Activated T-cell treated with anti-CD3 and anti-CD28 coated beads for 4 hours (primary cell): ENCODE results near the gene PEX26.
"Not testable (repeated sequence)": the region's sequence is repeated elsewhere in the genome, so short reads cannot be mapped to it uniquely, and the experiment has no call there.

Experiments used
- DNase-seq: peaks from one replicate; pipeline ENCODE4 v3.0.0-alpha.2; 2020

PEX26 gene

GRCh38 chr22:18071968-18072310 is 5.9 kb upstream of the PEX26 start:
- no peak for DNase-seq

- DNase-seq: no peak
Measured at GRCh38 chr22:18073467-18073866, 4.3 kb upstream of the PEX26 start.

GRCh38 chr22:18073927-18074326 is 3.9 kb upstream of the PEX26 start:
- DNase-seq: not testable (repeated sequence)

DNA sequence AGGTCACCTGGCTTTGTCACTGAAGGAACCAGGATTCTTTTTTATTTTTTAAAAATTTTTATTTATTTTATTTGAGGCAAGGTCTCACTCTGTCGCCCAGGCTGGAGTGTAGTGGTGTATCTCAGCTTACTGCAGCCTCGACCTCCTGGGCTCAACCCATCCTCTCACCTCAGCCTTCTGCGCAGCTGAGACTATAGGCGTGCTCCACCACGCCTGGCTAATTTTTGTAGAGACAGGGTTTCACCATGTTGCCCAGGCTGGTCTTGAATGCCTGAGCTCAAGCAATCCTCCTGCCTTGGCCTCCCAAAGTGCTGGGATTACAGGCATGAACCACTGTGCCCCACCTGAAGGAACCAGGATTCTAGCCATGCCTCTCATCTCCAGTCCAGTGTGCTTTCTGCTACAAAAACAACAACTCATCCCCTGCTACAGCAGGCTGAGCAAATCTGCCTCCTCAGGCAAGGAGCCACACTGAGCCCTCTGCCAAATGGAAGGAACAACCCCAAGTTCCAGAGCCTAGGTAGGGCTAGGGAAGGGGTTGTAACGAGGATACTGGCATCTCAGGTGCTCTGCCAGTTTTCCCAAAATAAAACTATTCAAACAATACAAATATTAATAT is 2.6 kb upstream of the PEX26 start:
- no peak for DNase-seq

- no peak for DNase-seq
Measured at GRCh38 chr22:18075720-18076497, 1.9 kb upstream of the PEX26 start.

- no peak for DNase-seq
Measured at GRCh38 chr22:18077087-18077638, 627 bp upstream of the PEX26 start.

- DNase-seq: peak; percentile 9
Measured at GRCh38 chr22:18078329-18079041, 695 bp downstream of the PEX26 start.

DNA sequence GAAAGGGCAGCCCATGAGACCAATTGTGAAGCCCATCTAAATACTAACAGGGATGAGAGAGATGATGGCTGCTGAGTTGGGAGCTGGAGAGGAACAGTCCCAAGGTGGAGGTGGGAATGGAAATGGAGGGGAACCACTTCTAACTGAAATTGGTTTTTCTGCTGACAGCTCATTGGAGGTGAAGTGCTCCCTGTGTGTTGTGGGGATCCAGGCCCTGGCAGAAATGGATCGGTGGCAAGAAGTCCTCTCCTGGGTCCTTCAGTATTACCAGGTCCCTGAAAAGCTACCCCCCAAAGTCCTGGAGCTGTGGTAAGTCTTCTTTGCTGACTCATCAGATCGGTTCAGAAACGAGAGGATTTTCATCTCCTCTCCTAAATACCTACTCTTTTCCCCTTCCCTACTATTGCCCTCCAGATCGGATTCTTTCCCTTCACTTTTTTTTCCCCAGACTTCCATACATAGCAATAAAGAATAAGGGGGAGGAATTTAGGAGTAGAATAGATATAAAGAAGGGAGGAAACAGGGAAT is 2.0 kb downstream of the PEX26 start:
- DNase-seq: no peak

- no peak for DNase-seq
Measured at GRCh38 chr22:18081416-18081815, 3.6 kb downstream of the PEX26 start.

- no peak for DNase-seq
Measured at GRCh38 chr22:18082467-18082866, 4.7 kb downstream of the PEX26 start.

DNA sequence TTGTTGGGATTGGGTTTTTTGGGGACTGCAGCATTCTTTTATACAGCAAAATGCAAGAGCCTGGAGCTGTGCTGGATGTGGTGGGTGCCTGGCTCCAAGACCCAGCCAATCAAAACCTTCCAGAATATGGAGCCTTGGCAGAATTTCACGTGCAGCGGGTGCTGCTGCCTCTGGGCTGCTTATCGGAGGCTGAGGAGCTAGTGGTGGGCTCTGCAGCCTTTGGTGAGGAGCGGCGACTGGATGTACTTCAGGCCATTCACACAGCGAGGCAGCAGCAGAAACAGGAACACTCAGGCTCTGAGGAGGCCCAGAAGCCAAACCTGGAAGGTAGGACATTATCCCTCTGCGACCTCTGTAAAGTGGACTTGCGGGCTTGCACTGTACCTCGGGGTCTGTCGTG is 5.6 kb downstream of the PEX26 start:
- no peak for DNase-seq

DNA sequence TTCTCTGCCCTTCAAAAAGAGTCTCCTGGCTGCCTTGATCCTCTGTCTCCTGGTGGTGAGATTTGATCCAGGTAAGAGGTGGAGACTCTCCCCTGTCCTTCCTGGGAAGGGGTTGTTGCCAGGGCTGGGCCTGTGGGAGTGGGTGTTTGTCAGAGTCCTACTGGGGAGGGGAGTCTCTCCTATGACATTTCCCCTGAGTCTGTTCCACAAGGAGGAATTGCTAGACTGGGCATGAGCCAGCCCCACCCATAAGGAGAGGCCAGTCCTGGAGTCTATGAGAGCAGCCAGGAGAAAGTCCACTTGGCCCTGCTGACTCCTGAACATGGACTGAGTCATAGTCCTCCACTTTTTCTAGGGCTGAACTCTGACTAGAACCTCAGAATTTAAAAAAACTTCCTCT is 7.4 kb downstream of the PEX26 start:
- no peak for DNase-seq

- DNase-seq: no peak
Measured at GRCh38 chr22:18087350-18087855, 9.6 kb downstream of the PEX26 start.

DNA sequence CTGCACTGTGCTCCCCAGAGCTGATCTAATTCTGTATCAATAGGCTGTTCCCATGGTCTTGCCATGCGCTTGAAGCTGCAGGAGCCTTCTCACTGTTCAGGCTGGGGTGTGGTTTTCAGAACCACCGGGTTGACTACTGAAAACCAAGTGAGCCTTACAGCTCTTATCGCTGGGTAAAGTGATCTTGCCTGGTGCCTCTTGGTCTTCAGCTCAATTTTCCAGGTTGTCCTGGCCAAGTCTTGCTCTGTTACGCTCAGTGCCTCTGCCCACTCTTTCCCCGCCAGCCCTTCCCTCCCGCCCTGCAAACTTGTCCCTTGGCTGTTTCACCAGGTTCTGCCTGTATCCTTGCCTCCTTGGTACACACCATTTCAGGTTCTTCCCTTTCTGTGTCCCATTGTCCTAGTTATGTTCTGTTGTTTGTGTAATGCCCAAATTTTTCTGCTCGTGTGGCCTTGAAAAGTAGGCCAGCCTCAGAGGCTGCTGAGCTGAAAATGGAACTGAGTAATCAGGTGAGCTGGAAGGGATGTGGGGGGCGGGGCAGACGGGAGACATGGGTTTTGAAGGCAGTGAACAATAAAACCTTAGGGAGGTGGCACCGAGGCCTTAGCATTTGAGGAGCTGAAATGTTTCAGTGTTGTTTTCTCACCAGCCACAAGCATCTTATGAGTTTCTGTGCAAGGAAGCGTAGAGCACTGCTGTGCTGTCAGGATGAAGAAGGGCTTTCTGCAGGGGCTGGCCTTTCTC is 11.2 kb downstream of the PEX26 start:
- DNase-seq: no peak

DNA sequence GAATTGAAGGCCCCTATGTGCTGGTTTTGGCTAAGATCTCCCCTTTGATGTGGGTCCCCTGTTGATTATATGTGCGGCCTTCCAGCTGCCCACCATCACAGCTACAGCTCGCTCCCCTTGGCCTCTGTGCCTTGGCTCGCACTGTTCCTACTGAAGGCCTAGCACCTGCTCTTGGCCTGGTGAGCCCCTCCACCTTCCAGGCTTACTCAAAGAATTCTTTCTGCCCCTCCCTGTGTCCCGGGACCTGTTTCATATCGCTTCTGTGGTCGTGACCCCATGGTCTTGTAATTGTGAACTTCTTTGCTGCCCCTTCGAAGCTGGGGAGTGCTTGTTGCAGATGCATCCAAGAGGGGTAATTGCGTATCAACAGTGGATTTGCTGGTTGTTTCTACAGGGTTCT is 12.5 kb downstream of the PEX26 start:
- DNase-seq: no peak

DNA sequence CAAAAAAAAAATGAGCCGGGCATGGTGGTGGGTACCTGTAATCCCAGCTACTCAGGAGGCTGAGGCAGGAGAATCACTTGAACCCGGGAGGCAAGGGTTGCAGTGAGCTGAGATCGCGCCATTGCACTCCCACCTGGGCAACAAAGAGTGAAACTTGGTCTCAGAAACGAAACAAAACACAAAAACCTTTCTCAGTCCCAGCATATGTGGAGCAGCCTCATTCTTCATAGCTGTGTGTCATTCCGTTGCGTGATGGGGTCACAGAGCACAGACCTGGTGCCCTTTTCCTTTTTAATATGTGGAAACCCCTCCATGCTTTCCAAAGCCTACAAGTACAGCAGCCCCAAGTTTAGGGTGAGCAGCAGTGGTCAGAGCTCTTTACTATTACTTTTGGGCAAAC is 13.7 kb downstream of the PEX26 start:
- no peak for DNase-seq

GRCh38 chr22:18091916-18092526 is 14.2 kb downstream of the PEX26 start:
- DNase-seq: no peak

DNA sequence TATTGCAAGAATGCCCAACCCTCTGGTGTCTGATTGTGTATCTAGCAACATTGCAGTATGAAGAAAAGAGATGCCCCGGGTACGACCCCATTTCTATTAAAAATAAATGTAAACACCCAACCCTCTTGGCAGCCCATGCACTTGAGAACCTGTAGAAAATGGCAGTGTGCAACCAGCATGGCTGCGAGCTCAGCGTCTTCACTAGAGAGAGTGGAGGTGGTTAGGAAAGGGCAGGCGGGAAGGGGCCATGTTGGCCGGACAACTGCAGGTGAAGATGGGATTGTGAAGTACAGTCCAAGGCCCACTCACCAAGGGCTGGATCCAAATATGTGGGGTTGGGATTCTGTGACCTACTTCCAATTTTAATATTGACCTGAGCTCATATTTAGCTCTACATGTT is 15.9 kb downstream of the PEX26 start:
- no peak for DNase-seq

- no peak for DNase-seq
Measured at GRCh38 chr22:18095101-18095805, 17.5 kb downstream of the PEX26 start.

GRCh38 chr22:18096823-18097222 is 19.0 kb downstream of the PEX26 start:
- DNase-seq: no peak

DNA sequence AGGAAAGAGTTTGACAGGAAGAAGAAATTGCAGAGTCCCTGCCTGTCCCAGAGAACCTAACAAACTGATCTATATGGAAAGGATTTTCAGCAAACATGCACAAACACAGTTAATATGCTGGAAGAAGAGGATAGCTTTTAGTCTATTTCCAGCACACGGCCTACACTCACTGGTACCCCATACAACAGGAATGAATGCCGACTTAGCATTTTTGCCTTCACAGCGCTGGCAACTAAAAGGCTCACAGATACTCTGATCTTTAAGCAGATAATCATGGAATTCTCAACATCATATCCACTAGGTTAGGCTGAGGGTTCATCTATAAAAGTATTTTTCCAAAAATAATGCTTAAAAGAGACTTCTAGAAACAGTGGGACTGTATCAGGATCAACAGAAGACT is 23.0 kb downstream of the PEX26 start:
- no peak for DNase-seq

DNA sequence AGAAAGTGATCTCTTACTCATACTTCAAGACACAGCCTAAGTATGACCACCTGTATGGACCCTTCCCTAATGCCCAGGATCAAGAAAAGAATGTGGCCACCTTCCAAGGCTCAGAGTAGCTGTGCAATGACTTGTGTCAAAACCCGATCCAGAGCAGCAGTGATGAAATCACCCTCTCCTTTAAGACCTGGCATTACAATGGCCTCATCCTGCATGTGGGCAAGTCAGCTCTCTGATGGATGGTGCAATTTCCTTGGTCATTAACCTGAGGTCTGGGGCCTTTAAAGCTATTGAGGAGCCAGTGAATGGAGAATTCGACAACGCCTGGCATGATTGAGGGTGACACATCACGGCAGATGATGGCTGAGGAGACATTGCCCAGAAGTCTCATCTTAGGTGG is 23.7 kb downstream of the PEX26 start:
- no peak for DNase-seq
